HFF-Myc (cell line): Measurements from ENCODE around the gene MED25.
A peak's percentile ranks its signal among the peaks of the same experiment; 100 is the strongest.

Experiments
- DNase-seq: peaks from one replicate; pipeline ENCODE4 v3.0.0-alpha.2; 2011; ENCODE audit warnings: low read depth; ENCODE audit errors: extremely low read depth
- H3K4me3 ChIP-seq: replicated peaks from 2 replicates; pipeline ENCODE4 v1.5.1; 2011; ENCODE audit warnings: low read depth, mild to moderate bottlenecking, control low read depth, low read length
- TF ChIP-seq, protein P1 (sequence below): IDR thresholded peaks from 2 replicates; pipeline ENCODE4 v1.5.1; 2012; ENCODE audit warnings: mild to moderate bottlenecking, low read depth, low read length, control low read depth; ENCODE audit errors: missing control alignments

The MED25 gene

DNA sequence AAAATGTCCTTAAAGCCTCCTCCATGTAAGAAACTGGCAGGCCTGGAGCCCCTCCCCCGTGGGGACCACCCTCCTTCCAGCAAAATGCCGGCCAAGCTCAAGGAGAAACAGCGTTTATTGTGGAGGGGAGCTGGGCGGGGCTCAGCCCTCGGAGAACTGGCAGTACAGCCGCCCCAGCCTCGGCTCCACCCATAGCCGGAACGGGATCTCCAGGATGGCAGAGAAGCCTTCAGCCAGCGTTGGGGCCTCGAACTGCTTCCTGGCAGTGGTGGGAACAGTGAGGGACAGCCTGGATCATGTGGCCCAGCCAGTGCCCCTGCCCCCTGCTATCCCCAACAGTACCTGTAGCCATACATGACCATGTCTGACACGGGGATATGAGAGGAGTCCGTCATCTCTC lies 43.0 kb downstream of the MED25 start:
- TF ChIP-seq, protein P1, sequence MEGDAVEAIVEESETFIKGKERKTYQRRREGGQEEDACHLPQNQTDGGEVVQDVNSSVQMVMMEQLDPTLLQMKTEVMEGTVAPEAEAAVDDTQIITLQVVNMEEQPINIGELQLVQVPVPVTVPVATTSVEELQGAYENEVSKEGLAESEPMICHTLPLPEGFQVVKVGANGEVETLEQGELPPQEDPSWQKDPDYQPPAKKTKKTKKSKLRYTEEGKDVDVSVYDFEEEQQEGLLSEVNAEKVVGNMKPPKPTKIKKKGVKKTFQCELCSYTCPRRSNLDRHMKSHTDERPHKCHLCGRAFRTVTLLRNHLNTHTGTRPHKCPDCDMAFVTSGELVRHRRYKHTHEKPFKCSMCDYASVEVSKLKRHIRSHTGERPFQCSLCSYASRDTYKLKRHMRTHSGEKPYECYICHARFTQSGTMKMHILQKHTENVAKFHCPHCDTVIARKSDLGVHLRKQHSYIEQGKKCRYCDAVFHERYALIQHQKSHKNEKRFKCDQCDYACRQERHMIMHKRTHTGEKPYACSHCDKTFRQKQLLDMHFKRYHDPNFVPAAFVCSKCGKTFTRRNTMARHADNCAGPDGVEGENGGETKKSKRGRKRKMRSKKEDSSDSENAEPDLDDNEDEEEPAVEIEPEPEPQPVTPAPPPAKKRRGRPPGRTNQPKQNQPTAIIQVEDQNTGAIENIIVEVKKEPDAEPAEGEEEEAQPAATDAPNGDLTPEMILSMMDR, result no peak

DNA sequence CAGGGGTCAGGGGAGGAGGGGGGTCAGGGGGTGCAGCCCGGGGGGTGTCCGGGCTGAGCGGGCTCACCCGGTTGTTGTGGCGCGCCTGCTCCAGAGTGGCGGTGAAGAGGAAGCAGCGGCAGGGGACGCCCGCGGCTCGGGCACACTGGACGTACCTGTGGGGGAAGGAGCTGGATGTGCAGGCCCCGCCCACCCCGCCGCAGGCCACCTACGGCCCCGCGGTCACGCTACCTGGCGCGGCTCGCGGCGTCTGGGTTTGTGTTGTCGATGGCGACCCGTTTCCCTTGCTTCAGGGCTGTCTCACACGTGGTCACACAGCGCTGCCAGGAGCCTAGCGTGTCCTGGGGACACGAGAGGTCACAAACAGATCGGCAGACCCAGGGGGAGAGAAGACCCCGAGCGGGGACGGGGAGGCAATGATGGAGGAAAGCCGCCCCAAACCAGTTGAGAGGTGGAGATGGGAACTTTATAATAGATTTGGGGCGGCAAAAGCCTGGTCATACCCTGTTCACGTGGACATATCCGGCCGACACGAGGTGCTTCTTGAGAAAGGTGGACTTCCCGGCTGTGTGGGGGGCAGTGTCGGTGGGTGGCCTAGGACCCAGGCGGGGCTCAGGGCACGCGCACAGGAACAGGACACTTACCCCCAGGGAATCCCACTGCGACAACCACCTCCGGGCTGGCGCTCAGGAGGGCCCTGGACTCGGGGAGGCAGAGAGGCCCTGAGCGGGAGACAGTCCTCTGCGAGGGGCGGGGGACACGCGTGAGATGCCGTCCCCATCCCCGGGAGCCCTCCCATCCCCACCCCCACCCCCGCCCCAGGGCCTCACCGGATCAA lies 43.7 kb downstream of the MED25 start:
- TF ChIP-seq, protein P1, result no peak
- no peak for DNase-seq
- H3K4me3 ChIP-seq, result no peak overlapping the region

More for the DNA sequence above, 43.0 kb downstream of the MED25 start:
- H3K4me3 ChIP-seq, result no peak overlapping the region
- no peak for DNase-seq

DNA sequence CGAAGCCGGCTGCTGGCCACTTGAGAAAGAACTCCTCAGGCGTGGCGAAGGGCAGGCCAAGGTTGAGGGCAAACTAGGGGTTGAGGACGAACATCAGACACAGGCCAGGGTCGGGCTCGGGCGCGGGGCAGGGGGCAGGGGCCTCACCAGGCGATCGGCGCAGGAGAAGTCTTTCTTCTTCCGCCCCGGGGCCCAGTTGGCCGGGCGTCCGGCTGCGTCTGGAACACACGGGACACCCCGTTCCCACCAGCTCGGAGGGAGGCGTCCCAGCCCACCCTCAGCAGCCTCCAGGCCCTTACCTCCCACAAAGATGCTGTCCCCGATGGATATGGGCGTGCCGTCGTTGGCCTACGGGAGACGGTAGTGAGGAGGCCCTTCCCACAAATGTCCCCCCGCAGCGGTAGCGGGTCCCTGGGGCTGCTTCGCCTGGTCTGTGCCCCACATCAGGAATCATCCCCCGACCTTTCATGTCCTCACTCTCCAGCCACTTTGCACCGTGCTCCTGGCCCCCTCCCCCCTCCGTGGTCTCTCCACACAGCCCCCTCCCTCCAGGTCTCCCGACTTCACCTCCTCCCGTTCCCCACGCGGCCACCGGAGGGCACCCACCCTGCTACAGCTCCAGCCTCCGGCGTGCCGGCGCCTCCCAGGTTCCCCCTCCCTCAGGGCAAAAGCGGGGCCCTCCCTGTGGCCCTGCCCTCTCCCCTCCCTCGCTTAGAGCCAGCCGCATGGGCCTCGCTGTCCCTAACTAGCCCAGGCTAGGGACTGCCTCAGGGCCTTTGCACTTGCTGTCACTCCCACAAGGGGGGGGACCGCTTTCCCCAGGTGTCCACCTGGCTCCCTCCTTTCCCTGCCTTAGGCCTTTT lies 44.5 kb downstream of the MED25 start:
- DNase-seq, result no peak

DNA sequence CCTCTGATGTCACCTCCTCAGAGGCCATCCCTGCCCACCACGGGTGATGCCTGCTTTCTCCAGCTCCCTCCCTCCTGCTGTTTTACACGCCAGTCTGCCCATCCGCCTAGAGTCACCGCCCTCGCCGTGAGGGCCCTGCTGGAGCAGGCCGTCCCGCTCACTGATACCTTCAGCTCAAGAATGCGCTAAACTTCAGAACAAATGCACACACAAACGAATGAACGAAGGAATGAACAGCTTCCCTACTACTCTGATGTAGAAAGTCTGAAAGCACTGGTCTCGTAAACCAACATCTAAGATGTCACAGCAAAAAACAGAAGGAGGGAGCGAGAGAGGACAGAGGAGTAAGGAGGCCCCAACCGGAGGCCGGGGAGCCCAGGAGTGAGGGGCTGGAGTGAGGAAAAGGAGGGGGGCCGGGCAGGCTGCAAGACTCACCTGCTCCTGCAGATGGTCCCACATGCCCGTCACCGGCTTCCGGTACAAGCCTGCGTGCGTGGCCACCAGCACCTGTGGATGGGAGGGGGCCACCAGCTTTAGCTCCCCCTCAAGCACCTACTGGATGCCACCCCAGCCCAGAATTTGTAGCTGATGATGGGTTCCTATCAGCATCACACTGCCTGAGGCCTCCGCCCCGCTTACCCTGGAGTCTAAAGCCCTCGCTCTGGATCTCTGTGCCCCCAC lies 45.3 kb downstream of the MED25 start:
- no peak overlapping the region for H3K4me3 ChIP-seq
- TF ChIP-seq, protein P1, result no peak

More for the DNA sequence above, 44.5 kb downstream of the MED25 start:
- TF ChIP-seq, protein P1, result peak; percentile 34
- H3K4me3 ChIP-seq, result no peak overlapping the region

DNA sequence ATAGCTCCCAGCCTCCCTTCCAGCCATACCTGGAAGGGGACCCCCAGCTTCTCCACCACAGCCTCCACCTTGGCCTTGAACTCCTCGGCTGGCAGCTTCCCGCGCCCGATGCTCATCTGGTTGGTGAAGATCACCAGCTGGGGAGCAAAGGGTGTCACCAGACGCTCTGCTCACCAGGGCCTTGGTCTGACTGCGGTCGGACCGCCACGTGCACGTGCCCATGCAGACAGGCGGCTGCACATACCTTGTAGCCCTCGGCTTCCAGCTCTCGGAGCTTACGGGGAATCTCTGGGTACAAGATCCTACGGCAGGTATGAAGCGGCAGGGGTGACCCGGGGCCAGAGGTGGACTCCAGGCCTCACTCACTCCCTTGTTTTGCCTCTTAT lies 45.8 kb downstream of the MED25 start:
- TF ChIP-seq, protein P1, result no peak
- no peak for DNase-seq
- no peak overlapping the region for H3K4me3 ChIP-seq

More for the DNA sequence above, 45.3 kb downstream of the MED25 start:
- no peak for DNase-seq

DNA sequence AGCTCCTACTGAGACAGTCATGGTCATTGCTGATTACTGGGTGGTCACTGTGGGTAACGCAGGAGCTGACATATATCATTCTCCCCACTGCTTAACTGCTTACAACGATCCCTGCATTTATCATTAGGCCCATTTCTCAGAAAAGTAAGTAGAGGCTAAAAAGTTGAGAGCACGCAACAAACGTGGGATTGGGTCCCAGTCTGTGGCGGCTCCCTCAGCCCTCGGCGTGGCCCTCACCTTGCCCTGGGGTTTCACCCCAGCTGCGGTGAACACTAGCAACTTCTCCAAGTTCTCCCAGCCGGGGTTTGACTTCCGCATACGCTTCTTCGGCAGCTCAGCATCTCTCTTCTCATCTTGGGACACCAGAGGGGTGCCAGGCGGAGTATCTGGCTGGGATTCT lies 46.8 kb downstream of the MED25 start:
- no peak for DNase-seq
- H3K4me3 ChIP-seq, result no peak overlapping the region
- TF ChIP-seq, protein P1, result no peak
